HG03175 (cell line): ENCODE measurements around the gene GAL3ST3.
"Not testable (repeated sequence)": the region's sequence is repeated elsewhere in the genome, so short reads cannot be mapped to it uniquely, and the experiment has no call there.

ENCODE experiments used
- ATAC-seq: cut with Tn5 transposase; IDR thresholded peaks from one replicate; pipeline ENCODE4 v1.9.1; 2021; ENCODE audit warnings: mild to moderate bottlenecking, moderate library complexity; ENCODE audit not compliant: unreplicated experiment

GAL3ST3 gene

DNA sequence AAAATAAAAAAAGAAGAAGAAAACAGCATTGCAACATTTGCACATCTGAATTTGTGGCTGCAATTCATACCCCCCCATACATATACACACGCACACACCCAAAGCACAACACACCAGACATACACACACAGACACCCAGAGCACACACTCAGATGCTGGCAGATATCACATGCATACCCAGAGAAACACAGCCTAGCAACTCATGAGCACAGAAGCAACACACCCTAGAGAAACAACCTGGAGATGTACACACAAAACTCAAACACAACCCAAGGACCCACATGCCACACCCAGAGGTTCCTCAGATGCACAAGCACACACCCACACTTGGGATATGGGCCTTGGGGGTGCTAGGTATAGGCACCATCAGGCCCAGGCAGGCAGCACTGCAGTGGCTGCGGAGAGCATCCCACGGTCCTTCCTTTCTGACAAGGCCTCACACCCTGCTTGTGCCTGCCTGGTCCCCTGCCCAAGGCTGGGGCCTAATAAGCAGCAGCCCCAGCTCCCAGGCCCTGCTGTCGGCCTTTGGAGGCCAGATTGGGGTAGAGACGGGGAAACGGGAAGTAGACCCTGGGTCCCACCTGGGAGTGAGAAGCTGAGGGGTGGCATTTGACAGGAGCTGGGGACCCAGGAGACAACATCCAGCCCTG is 34.0 kb downstream of the GAL3ST3 start:
- no peak for ATAC-seq

DNA sequence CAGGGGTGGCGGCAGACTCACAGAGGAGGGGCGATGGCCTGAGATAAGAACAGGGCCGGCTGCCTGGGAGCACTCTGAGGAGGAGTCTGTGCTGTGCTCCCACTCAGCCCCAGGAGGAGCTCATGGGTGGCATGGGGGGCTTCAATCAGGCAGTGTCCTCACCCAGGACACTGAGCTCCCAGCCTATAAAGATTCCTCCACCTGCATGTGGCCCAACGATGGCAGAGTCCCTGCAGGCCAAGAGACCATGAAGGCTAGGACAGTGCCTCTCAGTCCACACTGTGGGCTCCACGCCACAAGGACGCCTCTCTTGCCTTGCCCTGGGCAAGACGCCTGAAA is 35.2 kb downstream of the GAL3ST3 start:
- no peak for ATAC-seq

DNA sequence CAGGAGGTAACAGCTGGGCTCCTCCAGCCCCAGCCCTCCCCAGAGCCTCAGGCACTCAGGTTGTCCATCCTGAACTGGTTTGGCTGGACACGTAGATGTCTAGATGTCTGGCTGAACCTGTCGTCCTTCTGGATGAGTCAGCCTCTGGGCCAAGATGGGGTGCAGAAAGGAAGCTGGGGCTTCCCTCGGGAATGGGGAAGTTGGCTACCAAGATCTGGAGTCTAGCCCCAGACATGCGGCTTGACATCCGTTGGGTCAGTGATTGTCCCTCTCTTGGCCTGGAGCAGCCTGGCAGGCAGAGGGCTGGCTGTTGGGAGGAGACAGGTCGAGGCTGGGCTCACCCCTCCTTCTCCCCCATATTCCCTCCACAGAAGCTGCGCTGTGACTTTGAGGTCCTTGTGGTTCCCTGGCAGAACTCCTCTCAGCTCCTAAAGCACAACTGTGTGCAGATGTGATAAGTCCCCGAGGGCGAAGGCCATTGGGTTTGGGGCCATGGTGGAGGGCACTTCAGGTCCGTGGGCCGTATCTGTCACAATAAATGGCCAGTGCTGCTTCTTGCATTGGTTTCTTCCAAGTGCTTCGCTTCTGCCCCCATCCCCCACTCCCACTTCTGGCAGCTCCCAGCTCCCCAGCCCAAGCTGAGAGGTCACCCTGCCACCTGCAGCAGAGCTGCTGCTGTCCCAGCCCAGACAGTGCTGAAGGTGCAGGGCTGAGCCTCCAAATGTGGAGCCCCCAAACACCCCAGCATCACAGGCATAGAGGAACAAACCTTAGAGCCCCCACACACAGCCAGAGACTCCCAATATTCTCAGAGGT is 35.8 kb downstream of the GAL3ST3 start:
- ATAC-seq = no peak

DNA sequence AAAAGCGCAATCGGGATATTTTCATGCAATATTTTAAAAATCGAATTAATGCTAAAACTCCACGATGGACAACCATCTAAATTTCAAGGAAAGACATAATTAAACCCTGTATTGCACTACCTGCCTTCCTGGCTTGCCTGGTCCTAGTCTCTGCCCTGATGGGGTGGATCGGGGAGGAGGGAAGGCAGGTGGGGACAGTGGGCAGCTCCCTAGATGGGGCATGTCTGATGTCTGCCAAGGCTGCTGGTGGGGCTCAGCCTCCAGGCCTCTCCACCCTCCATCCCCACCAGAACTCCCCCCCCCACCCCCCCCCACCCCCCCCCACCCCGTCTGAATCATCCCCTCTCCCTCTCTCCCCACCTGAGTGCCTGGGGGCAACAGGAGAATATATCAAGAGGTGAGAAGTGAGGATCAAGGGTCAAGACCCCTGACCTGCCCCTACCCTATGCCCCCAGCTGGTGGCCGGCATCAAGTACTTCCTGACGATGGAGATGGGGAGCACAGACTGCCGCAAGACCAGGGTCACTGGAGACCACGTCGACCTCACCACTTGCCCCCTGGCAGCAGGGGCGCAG is 36.5 kb downstream of the GAL3ST3 start:
- no peak for ATAC-seq

DNA sequence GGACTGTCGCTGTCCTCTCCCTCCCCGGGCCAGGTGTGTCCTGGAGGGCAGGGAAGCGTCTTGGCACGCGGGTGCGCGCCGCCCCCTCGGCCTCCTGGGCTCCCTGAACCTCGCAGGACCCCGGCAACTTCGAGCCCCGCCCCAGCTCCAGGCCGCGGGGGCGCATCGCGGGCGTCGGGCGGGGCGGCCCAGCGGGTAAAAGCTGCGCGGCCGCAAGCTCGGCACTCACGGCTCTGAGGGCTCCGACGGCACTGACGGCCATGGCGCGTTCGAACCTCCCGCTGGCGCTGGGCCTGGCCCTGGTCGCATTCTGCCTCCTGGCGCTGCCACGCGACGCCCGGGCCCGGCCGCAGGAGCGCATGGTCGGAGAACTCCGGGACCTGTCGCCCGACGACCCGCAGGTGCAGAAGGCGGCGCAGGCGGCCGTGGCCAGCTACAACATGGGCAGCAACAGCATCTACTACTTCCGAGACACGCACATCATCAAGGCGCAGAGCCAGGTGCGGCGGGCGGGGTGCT is 37.1 kb downstream of the GAL3ST3 start, which contains the start of gene CST6:
CST6 (plus strand) TSS at position 224 of the 519 bp plus-strand sequence; CDS start at position 261, 37 bp downstream.
- ATAC-seq = no peak

DNA sequence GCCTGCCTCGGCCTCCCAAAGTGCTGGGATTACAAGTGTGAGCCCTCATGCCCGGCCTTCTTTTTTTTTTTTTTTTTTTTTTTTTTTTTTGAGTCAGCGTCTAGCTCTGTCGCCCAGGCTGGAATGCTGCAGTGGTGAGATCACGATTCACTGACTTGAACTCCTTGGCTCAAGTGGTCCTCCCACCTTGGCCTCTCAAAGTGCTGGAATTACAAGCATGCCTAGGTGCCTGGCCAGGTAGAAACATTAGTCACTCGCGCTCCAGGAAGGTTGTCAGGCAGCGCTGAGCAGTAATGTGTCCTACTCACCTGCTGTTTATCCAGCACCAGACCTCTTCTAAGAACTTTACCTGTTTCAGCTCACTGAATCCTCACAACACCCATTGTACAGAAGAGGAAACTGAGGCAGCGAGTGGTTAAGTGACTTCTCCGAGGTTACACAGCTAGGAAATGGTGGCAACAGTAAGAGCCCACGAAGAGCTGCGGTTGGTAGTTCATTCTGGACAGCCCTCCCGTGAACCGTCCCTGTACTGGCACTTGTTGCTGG is 37.6 kb downstream of the GAL3ST3 start:
- ATAC-seq = no peak

DNA sequence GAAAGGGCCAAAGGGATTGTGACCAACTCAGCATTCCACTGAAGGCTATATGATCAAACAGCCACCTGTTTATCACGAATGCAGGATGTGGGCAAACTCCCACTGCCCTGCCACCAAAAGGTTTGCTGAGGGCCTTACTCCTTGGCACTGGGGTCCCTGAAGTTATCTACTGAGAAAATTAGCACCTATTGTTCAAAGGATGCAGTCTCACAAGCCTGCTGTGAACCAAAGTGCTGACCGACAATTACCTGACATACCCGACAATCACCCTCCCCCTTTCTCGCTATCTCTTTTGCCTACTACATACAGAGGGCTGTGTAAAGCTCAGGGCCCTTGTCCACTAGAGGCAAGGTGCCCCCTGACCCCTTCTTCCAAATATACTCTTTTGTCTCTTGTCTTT is 38.9 kb downstream of the GAL3ST3 start:
- not testable (repeated sequence) for ATAC-seq

DNA sequence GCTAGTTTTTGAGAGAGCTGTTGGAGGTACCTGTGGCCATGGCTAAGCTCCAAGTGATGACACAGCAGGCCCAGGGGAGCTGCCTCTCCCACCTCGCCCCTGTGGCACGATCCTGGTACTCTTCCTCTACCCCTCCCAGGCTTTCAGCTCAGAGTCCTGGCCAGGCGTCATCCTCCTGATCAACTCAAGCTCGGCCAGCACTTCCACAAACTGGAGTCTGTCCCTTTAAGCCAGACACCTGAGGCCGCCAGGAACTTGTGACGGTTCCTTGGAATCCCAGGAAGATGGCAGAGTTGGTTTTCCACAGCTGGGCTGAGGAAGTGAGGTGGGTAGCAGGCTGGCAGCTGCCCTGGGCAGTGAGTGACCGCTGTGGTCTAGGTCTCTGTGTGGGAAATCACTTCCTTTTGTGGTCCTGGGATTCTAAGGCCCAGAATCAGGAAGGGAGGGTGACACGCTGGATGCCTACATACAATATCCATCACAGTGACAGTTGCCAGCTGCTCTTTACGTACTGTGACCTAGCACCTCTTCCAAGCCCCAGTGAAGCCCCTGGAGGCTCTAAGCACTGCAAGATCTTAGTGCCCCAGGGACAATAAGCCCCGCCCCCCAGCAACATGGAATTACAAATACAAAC is 40.4 kb downstream of the GAL3ST3 start:
- ATAC-seq = no peak

DNA sequence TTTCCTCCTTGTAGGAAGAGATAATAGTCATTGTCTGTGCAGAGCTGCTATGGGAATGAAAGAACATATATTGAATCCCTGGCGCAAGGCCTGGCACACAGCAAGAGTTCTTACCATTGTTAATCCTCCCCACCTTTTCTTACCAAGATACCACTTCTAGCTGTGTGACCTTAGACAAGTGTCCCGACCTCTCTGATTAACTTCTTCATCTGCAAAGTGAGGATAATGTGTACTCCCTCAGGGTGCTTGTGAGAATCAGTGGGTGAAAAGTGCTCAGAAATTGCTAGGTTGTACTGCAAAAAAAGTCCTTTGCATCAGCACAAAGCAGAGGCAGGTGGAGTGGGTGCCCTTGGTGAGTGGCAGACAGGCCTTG is 40.9 kb downstream of the GAL3ST3 start:
- ATAC-seq = no peak

DNA sequence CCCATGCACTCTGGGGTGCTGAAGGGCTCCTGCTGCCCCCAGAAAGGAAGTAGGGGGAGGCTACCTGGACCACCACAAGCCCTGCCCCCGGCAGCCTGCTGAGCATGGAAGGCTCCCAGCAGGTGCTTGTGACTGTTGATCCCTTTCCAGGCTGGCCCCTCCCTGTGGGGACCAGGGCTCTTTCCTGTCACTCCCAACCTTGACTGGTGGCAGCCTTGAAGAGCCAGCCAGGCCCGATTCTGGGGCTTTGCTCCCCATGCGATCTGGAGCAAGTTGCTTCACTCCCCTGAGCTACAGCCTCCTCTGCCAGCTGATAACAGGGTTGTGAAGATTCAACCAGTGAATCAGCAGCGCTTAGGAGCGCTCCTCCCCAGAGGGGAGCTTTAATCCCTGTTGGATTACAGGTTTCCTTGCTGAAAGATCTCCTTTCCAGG is 41.7 kb downstream of the GAL3ST3 start:
- no peak for ATAC-seq

DNA sequence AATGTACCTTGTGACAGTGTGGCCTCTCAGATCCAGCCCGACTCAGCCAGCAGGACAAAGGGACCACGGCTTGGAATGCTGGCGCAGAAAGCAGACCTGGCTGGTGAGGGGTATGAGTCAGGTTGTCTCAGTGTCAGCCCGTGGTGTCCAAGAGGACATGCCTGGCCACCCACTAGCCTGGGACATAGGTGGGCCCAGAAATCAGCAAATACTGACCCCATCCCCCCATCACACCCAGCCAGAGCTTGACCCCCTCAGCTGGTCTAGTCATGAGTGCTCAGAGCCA is 42.1 kb downstream of the GAL3ST3 start:
- ATAC-seq = no peak

DNA sequence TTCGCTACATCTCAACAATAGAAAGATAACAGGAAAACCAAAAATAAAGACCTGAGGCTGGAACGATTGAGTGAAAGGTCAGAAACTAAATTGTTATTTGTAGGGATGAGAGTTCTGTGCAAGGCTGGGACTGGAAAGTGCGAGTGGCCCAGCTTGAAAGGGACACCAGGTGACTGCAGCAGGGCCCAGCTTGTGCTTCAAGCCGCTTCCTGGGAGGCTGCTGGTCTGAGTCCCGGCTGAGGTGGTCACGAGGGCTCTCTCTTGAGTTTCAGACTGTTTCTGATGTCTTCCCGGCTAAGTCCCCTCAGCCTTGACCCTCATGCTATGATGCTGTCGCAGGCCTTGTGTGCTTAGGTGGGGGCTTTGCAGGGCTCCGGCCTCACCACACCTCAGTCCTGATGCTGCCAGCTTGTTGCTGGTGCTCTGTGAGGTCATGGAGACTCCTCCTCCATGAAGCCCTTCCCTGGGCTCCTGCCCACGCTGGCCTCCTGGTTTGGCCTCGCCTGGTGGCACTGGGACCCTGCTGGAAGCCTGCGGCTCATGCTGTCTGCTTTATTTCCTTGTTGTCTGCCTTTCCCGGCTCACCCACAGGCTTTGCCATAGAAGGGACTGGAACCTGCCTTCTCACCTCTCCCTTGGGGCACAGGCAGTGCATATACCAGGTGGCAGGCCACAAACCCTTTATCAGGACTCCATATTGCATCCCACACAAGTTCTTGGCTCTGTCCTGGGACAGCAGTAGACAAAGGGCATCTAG is 42.6 kb downstream of the GAL3ST3 start:
- ATAC-seq = no peak

DNA sequence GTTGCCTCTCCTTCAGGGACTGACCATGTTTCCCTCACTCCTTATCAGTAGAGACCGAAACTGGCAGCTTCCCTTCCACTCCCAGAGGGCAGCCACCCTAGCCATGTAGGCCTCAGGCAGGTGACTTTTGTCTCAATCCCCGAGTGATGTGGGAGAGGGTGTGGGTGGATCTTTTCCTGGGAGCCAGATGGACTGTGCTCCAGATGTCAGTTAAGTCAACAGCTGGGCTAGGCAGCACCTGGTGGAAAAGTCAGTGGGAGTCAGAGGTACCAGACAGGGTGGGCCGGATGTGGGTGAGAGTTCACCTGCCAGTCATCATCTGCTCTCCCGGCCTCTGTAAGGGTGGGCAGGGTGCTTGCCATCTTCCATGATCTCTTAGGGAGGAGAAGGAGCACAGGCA is 44.8 kb downstream of the GAL3ST3 start:
- ATAC-seq = no peak

DNA sequence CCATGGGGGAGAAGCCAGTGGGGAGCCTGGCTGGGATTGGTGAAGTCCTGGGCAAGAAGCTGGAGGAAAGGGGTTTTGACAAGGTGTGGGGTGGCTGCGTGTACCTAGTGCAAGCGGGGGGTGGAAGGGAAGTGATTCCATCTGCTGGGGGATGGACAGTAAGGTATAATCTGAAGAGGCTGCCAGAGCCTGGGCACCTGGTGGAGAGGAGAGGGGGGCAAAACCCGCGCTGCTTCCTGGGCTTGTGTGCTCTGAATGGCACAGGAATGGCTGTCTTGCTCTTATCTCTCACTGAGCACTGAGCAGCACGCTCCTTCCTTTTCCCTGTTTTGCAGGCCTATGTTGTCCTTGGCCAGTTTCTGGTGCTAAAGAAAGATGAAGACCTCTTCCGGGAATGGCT is 45.7 kb downstream of the GAL3ST3 start:
- ATAC-seq = no peak

DNA sequence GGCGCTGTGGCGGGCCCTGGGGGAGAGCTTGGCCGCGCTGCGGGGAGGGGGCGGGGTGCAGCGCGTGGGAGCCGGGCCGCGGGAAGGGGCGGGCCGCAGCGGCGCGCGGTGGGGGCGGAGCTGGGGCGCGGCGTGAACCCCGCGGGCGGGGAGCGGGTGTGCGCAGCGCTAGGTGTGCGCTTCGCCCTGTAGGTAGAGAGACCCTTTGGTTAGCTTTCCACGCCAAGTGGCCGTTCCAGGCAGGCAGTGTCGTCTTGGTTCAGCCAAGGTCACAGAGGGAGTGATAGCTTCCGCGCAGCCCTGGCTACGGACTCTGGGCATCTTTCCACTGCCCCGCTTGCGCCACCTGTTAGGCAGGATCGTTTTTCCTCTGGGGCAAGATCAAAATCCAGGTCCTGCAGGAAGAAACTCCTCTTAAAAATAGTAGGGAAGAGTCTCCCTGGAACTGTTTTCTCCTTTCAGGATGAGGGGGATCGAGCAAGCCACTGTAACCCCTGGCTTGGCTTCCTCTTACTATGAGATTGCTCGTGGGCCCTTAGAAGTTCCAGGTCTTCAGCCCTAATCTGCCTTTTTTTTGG is 46.2 kb downstream of the GAL3ST3 start:
- peak; percentile 44 for ATAC-seq

DNA sequence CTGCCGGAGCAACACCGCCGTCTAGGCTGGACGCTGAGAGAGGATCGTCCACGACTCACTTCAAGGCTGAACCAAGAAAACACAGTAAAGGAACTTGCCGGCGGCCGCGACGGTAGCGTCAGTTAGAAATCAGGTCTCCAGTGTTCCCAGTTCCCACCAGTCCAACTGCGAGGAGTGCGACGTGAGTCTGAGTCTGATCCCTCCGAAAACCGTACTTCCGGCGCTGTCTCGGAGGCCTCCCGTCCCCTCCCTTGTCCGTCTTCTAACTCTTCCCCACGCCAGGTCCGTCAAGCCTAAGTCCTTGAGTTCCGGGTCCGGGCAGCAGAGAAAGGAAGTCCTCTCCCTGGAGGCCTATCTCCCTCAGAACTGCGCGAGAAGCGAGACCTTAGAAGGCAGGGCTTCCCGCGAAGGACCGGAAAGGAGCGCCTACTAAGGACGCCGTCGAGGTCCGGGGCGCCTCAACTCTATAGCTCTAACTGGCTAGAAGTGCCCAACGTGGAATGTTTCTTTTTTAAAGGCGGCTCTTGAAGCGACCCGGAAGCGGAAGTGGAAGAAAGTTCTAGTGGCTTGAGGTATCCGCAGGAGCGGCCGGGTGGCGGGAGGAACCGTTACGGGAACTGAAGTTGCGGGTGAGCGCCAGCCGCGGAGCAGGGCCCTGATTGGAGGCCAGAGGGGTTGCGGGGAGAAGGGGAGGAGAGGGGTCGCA is 46.9 kb downstream of the GAL3ST3 start, which contains the start of the genes BANF1 and EIF1AD:
BANF1 (plus strand) TSS at position 562 of the 706 bp plus-strand sequence. CDS start 748 bp downstream, outside the sequence.
EIF1AD (minus strand) TSS at position 216 of the 706 bp plus-strand sequence. CDS start 1,768 bp downstream, outside the sequence.
- ATAC-seq = peak; percentile 76

DNA sequence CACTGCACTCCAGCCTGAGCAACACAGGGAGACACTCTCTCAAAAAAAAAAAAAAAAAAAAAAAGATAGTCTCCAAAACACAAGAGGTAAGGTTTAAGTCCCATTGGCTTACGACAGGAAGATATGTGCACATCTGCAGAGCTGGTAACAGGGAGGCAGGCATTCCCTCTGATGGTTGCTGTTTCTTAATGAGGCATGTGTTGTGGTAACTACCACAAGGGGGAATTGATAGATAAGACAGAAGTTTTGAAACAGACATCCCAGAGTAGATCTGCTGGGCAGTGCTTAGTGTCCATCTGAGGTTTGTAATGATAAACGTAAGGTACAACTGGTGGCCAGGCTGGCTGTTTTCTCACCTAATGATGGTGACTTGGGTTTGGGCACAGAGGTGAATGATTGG is 51.7 kb downstream of the GAL3ST3 start:
- no peak for ATAC-seq

DNA sequence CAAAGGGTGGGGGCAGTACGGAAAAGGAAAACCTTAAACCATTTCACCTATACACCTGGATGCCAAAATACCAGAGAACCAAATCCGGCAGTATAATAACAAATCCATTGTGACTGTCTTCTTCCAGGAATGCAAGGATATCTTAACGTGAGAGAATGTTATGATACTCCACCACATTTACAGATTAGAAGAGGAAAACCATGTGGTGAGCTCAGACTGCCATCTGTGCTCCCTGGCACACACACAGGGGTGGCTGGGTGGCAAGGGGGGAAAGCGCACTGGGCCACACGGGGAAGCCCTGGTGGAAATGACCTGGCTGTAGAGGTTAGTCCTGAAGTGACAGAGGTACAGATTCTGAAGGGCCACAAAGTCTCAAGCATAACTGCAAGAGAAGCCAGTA is 56.9 kb downstream of the GAL3ST3 start:
- no peak for ATAC-seq
